Right atrium auricular region (tissue), 2 donors: ENCODE results near the gene SLC35F6. TPM values are rescaled to one million over a fixed set of nuclear protein-coding genes. Genes with fewer than 3 reads are reported as not detected.
"Not testable (repeated sequence)": the region's sequence is repeated elsewhere in the genome, so short reads cannot be mapped to it uniquely, and the experiment has no call there.

Experiments used
- DNase-seq: peaks from one replicate; pipeline ENCODE4 v3.0.0-alpha.2; 2019; ENCODE audit warnings: low spot score
- H3K27ac ChIP-seq, 2 donors: fragments of 200-600 bp; sonication (generic); 1 replicate in 1 of 2; 2 replicates in 1 of 2; pipeline ENCODE4 v1.5.1; 2016 to 2019
- H3K27me3 ChIP-seq, 2 donors: fragments of 200-600 bp; sonication (generic); one replicate each; pipeline versions ENCODE4 v1.5.1 to v1.6.0; 2017 to 2019
- H3K36me3 ChIP-seq: fragments of 200-600 bp; sonication (generic); one replicate; pipeline ENCODE4 v1.5.1; 2016
- H3K4me1 ChIP-seq, 2 donors: fragments of 200-600 bp; sonication (generic); one replicate each; pipeline versions ENCODE4 v1.5.1 to v1.6.0; 2017 to 2019
- H3K4me3 ChIP-seq, 2 donors: fragments of 200-600 bp; sonication (generic); 1 replicate in 1 of 2; 2 replicates in 1 of 2; pipeline ENCODE4 v1.5.1; 2017 to 2019; ENCODE audit warnings: mild to moderate bottlenecking in 1 of 2, moderate library complexity in 1 of 2
- H3K9me3 ChIP-seq, 2 donors: fragments of 200-600 bp; sonication (generic); one replicate each; pipeline ENCODE4 v1.5.1; 2019
- total RNA-seq, 2 donors: library from RNA; depleted of rRNA; stranded (reverse); fragments of >200 nt; gene quantifications; one replicate each; pipeline ENCODE4 v1.1.0, GENCODE V29; 2016
- TF ChIP-seq, protein P1 (sequence below), 2 donors: fragments of 200-600 bp; sonication (generic); IDR thresholded peaks; one replicate each; pipeline ENCODE4 v1.5.1; 2019; ENCODE audit warnings: antibody characterized with exemption in 2 of 2

The SLC35F6 gene
- total RNA-seq, 2 donors from 2014 or later: 34.2 to 55.7 TPM

- Histone ChIP-seq H3K27ac (no peak overlapping the region), H3K4me1 (no peaks in the 10 kb centered on the region), H3K27me3 (no peaks in the 10 kb centered on the region), H3K9me3 (no peaks in the 10 kb centered on the region), H3K36me3 (no peaks in the 10 kb centered on the region), H3K4me3 (no peak overlapping the region)
- TF ChIP-seq, protein P1, sequence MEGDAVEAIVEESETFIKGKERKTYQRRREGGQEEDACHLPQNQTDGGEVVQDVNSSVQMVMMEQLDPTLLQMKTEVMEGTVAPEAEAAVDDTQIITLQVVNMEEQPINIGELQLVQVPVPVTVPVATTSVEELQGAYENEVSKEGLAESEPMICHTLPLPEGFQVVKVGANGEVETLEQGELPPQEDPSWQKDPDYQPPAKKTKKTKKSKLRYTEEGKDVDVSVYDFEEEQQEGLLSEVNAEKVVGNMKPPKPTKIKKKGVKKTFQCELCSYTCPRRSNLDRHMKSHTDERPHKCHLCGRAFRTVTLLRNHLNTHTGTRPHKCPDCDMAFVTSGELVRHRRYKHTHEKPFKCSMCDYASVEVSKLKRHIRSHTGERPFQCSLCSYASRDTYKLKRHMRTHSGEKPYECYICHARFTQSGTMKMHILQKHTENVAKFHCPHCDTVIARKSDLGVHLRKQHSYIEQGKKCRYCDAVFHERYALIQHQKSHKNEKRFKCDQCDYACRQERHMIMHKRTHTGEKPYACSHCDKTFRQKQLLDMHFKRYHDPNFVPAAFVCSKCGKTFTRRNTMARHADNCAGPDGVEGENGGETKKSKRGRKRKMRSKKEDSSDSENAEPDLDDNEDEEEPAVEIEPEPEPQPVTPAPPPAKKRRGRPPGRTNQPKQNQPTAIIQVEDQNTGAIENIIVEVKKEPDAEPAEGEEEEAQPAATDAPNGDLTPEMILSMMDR (IDR thresholded peaks at IDR 0.05): peak; percentile 63 to 92
- DNase-seq: peak; percentile 87
Measured at GRCh38 chr2:26745609-26746327, 18.3 kb upstream of the SLC35F6 start.

DNA sequence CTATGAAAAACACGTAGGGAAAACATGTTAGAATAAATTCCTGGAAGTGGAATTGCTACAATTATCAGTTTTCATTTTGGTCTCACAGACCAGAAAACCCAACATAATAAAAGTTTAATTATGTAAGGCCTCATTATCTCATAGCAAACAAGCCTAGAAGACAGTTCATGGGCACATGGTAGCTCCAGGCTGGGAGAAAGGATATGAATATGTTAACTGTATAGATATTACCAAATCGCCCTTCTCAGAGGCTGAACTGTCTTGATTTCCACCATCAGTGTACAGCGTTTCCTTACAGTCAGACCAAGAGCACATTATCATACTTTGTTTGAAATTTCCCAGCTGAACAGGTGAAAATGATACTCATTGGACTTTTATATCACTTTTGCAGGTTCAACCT, 17.1 kb upstream of the SLC35F6 start:
- H3K27me3 ChIP-seq: no peaks in the 10 kb centered on the region
- H3K4me1 ChIP-seq: no peaks in the 10 kb centered on the region
- H3K36me3 ChIP-seq: no peaks in the 10 kb centered on the region
- TF ChIP-seq, protein P1 (IDR thresholded peaks at IDR 0.05): no peak
- DNase-seq: no peak
- no peaks in the 10 kb centered on the region for H3K9me3 ChIP-seq
- H3K27ac ChIP-seq: no peak overlapping the region
- no peak overlapping the region for H3K4me3 ChIP-seq

DNA sequence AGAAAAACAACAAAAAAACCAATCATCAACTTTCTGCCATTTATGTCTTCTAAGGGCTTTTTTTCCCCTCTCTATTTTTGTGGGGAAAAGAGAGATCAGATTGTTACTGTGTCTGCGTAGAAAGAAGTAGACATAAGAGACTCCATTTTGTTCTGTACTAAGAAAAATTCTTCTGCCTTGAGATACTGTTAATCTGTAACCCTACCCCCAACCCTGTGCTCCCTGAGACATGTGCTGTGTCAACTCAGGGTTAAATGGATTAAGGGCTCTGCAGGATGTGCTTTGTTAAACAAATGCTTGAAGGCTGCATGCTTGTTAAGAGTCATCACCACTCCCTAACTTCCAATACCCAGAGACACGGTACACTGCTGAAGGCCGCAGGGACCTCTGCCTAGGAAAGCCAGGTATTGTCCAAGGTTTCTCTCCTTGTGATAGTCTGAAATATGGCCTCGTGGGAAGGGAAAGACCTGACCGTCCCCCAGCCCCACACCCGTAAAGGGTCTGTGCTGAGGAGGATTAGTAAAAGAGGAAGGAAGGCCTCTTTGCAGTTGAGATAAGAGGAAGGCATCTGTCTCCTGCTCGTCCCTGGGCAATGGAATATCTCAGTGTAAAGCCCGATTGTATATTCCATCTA, 14.2 kb upstream of the SLC35F6 start:
- H3K36me3 ChIP-seq, DNase-seq, H3K27ac ChIP-seq, H3K9me3 ChIP-seq, H3K4me3 ChIP-seq, H3K4me1 ChIP-seq, H3K27me3 ChIP-seq: not testable (repeated sequence)

DNA sequence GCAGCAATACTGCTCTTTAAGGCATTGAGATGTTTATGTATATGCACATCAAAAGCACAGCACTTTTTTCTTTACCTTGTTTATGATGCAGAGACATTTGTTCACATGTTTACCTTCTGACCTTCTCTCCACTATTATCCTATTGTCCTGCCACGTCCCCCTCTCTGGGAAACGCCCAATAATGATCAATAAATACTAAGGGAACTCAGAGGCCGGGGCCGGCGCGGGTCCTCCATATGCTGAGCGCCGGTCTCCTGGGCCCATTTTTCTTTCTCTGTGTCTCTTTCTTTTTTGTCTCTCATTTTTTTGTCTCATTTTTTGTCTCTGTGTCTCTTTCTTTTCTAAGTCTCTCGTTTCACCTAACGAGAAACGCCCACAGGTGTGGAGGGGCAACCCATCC, 13.6 kb upstream of the SLC35F6 start:
- not testable (repeated sequence) for DNase-seq, H3K4me3 ChIP-seq, H3K27me3 ChIP-seq, H3K36me3 ChIP-seq, H3K4me1 ChIP-seq, H3K9me3 ChIP-seq, H3K27ac ChIP-seq

DNA sequence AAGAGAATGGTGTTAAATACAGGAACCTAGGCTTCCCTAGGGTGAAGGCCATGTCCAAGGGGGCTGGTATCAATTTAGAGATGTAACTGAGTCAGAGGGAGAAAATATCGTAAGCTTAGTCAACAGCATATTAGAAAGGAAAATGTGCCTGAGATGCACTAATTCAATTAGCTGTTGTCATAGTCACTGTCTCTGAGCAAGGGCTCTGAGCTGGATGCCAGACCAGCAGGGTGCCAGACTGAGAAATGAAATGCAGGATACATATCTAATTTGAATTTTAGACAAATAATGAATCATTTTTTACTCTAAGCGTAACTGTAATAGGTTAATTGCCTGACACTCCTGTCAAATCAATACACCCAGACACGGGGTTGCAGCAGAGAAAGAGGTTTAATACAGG, 11.4 kb upstream of the SLC35F6 start:
- no peaks in the 10 kb centered on the region for H3K27me3 ChIP-seq
- H3K4me3 ChIP-seq: no peak overlapping the region
- TF ChIP-seq, protein P1 (IDR thresholded peaks at IDR 0.05): no peak
- H3K4me1 ChIP-seq: peaks cover 0 to 3% of the 10 kb centered on the region in 2 donors
- H3K9me3 ChIP-seq: no peaks in the 10 kb centered on the region
- no peak for DNase-seq
- no peak overlapping the region for H3K27ac ChIP-seq
- H3K36me3 ChIP-seq: no peaks in the 10 kb centered on the region

GRCh38 chr2:26754539-26754938, 9.5 kb upstream of the SLC35F6 start:
- Histone ChIP-seq H3K4me1 (peaks cover 0 to 15% of the 10 kb centered on the region in 2 donors), H3K4me3 (no peak overlapping the region), H3K9me3 (no peaks in the 10 kb centered on the region), H3K27me3 (no peaks in the 10 kb centered on the region), H3K36me3 (no peaks in the 10 kb centered on the region), H3K27ac (no peak overlapping the region)
- TF ChIP-seq, protein P1 (IDR thresholded peaks at IDR 0.05): no peak
- no peak for DNase-seq
